Stimulated activated CD4-positive, alpha-beta T cell treated with anti-CD3 and anti-CD28 coated beads, Interleukin-12 subunit alpha, Interleukin-12 subunit beta, amount 100 ng/mL, for 4 hours (primary cell): Measurements from ENCODE around the gene SPG7.
A peak's percentile ranks its signal among the peaks of the same experiment; 100 is the strongest.
"Not testable (repeated sequence)": the region's sequence is repeated elsewhere in the genome, so short reads cannot be mapped to it uniquely, and the experiment has no call there.

Experiments used
- DNase-seq: peaks from one replicate; pipeline ENCODE4 v3.0.0-alpha.2; 2020

The SPG7 gene

DNA sequence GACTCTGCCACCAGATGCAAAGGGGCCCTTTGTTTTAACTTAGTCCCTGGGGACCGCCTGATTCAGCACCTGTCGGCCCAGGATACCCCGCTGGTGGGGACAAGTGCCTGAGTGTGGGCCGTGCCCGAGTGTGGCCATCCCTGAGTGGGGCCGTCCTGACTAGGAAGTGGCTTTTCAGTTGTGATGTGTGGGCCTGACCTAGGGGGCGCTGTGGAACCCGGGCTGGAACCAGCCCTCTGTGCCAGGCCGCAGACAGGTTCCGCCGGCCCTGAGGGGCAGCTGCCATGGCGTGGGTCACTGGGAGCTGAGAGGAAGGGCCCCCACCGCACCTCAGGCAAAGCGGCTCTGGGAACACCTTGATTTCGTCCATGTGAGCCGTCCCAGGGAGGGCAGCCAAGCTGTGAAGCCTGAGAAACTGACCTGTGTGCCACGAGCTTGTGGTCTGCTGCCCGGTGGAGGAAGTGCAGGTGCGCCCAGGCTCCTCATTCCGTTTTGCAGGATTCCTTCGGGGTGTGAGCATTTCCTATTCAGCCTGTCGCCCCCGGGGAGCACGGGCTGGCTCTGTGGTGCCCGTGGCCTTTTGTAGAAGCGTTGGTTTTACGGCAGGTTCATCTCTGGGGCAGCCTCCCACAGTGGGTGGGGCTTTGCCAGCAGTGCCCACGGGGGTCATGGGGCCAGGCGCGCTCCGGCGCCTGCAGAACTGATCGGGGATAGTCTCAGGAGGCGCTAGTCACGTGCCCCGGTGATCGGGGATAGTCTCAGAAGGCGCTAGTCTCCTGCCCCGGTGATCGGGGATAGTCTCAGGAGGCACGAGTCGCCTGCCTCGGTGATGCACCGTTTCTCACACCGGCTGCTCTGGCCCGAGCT lies 57.5 kb downstream of the SPG7 start:
- DNase-seq, result peak; percentile 60

DNA sequence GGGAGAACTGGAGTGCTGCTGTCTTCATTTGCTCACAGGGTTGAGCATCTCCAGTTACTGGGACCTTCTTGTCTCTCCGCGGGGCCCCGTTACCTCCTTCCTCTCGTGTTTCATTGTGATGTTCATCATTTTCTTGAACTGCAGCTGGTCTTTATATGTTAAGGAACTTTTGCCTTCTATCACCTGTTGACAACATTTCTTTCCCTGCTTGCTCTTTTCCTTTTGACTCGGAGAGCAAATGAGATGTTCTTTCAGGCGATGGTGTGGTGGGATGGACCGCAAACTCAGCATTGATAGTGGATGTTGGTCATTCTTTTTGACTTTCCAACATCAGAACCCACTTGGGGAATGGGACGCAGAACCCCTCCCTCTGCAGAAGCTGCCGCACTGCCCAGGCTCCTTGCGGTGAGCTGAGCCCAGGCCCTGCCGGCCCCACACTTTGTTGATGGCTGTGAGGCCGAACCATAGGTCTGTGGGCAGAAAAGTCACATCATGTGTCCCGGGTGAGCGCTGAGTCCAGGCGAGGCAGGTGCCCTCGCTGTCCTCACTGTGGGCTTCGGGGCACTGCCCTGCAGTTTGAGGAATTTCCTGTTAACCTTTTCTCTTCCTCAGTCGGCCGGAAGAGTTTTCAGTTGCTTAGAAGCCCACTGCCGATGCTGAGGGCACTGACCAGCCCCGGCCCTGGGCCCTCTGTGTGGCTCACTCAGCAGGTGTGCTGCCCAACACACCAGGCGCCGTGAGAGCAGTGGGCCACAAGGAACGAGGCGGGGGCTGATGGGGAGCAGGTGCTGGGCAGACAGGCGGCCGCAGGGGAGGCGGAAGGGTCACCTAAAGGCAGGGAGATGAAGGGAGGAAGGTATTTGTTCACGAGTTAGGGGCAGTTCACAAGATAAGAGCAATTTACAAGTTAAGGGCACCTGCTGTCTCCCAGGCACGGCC lies 59.7 kb downstream of the SPG7 start:
- no peak for DNase-seq

DNA sequence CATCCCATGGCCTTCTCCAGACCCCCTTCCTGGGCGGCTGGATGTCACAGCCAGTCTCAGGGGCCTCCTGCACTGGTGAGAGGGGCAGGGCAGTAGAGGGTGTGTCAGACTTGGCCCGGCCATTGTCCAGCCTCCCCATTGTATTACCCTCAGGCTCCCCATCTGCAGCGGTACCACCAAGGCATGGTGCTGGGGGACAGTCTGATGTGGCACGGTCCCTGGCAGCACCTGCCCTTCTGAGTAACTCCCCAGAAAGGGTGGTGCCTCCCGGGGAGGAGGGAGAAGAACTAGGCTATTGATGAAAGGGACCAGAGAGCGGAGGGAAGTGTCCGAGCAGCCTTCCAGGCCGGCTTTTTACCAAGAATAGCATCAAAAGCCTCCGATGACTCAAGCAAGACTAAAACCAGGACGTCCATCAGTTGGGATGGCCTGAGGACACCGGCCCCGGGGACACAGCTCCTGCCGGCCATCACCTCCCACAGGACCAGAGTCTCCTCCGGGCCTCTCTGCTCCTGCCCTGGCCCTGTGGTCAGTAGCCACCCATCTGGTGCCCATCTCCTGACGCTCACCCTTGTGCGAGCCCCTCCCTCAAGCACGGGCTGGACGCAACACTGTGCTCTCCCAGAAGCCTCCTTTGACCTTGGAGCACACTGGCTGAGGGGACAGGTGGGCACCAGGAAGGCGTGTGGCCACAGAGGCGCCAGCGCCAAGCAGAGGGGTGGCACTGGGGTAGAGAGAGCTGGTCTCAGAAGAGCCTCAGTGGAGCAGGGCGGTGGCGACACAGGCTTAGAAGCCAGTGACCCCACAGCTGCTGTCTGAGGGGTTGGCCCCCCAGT lies 61.5 kb downstream of the SPG7 start:
- no peak for DNase-seq

DNA sequence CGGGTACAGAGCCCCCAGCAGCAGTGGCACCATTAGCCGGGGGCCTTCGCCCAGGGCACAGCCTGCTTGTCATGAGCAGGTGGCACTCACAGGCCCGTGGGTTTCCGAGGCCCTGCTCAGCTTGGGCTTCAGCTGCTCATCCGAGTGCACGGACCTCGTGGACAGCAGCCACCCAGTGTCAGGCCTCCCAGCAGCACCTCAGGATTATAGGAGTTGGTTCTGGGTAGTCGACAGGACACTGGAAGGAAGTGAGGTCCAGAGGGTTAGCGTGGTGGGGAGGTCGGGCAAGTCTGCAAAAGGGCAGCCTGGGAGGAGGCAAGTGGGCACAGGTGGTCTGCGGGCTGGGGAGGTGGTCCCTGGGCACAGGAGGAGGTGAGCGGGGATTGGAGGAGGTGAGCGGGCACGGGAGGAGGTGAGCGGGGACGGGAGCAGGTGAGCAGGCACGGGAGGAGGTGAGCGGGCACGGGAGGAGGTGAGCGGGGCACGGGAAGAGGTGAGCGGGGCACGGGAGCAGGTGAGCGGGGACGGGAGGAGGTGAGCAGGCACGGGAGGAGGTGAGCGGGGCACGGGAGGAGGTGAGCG lies 62.2 kb downstream of the SPG7 start:
- DNase-seq, result no peak

DNA sequence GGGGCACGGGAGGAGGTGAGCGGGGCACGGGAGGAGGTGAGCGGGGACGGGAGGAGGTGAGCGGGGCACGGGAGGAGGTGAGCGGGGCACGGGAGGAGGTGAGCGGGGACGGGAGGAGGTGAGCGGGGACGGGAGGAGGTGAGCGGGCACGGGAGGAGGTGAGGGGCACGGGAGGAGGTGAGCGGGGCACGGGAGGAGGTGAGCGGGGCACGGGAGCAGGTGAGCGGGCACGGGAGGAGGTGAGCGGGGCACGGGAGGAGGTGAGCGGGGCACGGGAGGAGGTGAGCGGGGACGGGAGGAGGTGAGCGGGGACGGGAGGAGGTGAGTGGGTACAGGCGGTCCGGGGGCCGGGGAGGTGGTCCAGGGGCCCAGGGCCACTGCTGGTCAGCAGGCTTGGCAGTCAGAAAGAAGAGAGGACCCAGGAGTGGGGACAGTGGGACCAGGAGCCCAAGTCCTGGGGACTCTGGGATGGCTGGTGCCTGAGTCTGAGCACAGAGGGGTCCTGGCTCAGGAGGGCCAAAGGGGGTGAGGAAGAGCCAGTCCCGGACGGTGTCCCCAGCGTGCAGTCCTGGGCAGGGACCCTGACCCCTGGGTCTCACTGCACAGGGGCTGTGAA lies 62.9 kb downstream of the SPG7 start:
- DNase-seq, result not testable (repeated sequence)

DNA sequence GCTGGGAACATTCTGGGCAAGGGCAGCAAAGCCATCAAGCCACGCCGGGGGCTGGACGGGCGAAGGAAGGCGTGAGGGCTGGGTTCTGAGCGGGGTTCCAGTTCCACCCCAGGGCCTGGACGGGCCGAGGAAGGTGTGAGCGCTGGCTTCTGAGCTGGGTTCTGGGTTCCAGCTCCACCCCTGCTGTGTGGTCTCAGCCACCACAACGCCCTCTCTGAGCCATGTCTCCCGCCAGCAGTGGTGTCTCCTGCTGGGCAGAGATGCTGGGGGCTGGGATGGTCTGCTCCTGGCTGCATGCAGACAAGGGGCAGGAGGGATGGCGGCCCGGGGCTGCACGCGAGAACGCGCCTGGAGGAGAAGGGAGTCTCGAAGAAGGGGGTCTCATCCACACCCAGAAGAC lies 63.4 kb downstream of the SPG7 start:
- no peak for DNase-seq

DNA sequence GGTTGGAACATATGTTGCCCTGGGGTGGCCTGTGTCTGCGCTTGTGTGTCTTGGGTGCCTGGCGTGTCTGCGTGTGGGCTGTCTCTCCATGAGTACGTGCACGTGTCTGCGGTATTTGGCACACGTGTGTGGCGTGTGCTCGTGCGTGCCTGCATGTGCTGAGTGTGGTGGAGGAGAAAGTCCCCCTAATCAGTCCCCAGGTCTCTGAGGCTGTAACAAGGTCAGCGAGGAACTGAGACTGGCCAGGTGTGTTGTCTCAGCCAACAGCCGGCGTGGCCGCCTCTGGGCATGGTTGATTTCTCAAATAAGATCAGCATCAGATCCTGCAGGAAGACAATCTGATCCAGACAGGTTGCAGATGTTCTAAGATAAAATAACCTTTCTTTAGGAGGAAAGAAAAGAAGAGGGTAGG lies 63.9 kb downstream of the SPG7 start:
- no peak for DNase-seq

DNA sequence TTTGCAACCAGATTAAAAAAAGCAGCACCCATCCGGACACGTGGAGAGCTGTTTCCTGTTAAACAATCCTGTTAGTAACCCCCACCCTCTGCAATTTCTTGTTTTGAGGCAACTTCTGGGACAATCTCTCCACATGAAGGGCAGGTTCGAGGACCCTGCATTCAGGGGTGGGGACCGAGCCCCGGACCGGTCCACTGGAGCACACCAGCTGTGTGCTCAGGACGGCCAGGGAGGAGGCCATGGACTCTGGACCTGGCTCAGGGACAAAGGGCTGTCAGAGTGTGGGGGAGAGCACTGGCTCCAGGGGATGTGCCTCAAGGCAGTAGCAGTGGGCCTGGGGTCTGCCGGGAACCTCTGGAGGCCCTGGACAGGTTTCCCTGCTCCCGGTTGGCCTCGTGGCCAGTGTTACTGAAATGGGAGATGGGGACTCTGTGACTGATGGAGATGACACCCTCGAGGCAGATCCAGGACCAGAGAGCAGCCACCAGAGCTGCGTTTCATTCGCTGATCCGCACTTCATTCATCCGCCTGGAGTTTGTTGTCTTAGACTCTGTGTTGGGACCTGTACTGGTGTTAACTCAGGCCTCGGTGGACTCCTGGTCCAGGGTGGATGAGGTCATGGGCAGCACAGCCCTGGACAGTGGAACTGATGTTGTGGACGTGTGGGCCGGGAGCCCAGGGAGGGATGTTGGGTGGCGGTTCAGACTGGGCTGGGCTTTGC lies 64.4 kb downstream of the SPG7 start:
- no peak for DNase-seq

DNA sequence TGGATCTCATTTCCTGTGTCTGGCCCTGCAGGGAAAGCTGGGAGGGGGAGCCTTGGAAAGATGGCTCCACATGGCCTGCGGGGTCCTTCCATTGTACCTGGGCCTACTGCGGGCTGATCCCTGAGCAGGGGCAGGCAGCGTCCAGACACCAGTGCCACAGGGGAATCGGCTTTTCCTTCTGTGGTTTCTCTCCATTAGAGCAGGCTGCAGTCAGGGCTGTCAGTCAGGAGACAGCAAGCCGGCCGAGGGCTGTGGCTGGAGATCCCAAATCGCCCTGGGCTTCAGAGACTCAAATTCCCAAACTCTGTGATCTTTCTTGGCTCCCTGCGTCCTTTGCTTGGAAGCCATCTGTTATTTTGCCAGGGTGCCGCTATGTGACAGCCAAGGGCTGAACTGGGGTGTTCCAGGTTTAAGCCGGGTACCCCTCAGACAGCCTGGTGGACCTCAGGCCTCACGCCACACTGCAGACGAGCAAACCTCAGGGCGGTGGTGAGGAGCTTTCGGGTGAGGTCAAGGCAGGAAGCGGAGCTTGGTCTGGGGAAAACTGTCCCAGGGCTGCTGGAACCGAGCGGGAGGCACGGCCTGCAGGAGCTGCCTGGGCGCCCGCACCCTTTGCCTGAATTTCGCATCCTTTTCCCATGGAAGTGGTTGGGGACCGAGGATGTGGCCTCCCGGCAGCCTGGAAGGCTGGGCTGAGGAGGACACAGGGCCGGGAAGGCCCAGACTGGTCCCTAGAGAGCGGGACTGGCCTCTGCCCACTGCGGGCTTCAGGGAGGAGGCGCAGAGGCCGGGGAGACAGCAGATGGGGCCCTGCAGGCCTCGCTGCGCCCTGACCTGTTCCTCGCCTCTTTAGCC lies 65.8 kb downstream of the SPG7 start:
- no peak for DNase-seq

DNA sequence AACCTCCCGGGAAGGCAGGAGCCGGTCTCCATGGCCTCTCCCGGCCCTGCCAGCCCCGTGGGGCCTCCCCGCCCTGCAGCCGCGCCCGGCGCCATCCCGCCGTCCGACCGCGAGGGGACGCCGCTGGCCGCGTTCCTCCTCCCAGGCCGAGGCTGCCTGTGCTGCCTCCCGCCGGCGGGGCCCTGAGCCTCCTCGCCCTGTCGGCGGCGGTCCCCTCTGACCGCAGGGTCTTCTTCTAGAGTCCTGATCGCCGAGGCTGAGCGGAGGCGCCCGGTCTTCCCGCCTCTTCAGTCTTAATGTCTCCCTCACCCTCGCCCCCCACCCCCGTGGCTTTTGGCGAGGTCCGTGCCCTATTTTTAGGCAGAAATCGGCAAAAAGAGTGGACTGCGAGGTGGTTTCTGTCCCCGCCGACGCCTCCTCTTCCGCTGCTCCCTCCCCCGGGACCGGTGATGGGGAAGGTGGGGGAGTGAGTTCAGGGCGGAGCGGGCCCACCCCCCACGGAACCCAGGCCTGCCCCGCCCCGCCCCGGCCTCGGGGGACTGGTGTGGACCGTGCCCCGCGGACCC lies 66.6 kb downstream of the SPG7 start:
- peak; percentile 59 for DNase-seq

DNA sequence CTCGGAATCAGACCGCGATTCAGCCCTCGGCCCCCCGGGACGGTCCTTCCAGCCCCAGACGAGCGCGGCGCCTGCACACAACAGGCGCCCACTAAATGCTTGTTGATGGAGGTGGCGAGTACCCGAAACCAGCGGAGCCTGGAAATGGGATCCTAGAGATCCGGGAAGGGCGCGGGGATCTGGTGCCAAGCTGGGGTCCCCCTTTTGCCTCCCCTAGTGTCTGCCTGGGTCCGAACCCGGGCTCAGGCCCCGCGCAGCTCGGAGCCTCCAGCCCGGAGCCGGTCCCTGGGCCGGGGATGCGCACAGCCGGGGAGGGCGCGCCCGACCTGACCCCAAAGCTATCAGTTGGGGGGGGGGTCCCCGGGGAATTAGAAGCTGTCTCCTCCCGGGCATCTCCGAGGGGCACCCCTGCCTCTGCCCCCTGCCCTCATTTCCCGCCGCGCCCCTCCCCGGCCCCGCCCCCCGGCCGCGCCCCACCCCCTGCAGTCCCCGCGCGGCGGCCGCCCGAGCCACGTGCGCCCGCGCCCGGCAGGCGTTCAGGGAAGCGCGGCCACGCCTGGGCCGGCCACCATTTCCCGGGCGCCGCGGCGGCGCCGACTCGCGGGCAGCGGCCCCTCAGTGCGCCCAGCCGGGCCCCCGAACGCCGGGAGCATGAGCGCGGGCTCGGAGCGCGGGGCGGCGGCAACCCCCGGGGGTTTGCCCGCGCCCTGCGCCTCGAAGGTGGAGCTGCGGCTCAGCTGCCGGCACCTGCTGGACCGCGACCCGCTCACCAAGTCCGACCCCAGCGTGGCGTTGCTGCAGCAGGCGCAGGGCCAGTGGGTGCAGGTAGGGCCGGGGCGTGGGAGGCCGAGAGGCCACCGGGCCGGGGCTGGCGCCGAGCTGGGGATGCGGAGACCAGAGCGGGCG lies 67.3 kb downstream of the SPG7 start, which contains the start of gene CPNE7:
CPNE7 (plus strand) TSS at position 512 of the 906 bp plus-strand sequence; CDS start at position 652, 140 bp downstream.
- peak; percentile 33 for DNase-seq

DNA sequence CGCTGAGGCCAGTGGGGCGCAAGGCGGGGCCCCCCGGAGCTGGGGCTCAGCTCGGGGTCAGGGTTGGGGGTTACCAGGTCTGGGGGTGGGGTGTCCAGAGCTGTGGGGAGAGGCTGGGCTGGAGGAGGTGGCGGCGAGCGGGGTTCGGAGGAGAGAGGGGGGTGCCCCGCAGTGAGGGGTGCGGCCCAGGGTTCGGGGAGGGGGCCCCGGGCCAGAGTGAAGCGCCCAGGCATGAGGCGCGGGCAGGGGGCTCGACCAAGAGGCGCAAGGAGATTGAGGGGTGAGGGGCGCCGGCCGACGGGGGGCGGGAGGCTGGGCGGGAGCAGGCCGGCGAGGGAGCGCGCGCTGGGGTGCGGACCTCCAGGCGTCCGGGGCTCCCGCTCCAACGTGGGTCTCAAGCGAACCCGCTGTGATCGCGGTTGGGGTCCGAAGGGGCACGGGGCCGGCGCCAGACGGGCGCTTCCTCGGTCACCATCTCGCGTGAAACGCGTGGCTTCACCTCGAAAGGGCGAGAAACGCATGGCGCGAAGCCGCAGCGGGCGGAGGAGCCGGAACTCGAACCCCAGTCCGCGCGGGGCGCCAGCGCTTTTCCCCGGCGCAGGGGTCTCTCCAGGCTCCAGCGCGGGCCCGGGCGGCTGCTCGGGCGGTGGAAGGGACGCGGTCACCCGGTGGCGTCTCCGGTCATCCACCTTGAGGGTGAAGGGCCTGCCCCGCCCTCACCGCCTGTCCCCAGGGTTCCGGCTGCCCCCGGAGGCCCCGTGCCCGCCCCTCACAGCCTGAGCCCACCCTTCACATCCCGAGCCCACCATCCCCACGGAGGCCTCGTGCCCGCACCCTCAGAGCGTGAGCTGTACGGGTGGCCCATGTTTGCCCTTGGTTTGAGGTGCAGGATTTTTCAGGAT lies 68.2 kb downstream of the SPG7 start:
- DNase-seq, result no peak

DNA sequence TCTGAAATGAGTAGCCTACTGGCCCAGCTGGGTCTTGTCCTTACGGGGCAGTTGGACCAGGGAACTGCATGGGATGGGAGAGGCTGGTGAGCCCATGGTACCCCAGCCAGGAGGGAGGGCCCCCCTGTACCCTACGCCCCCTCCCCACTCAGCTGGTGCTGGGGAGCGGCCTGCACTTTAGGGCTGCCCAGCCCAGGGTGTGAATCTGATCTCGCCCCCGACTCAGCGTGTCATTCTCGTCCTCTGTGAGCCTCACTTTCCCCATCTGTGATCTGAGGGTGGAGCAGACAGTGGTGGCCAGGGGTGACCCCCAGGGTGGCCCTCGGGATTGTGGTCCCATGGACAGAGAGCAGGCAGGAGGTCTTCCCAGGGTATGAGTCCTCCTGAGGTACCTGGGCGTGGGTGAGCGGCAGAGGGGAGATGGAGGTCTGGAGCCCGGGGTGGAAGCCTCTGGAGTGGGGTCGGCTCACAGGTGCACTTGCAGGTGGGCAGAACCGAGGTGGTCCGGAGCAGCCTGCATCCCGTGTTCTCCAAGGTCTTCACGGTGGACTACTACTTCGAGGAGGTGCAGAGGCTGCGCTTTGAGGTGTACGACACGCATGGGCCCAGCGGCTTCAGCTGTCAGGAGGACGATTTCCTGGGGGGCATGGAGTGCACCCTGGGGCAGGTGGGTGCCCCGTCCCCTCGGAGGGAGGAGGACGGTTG lies 69.0 kb downstream of the SPG7 start:
- DNase-seq, result no peak

DNA sequence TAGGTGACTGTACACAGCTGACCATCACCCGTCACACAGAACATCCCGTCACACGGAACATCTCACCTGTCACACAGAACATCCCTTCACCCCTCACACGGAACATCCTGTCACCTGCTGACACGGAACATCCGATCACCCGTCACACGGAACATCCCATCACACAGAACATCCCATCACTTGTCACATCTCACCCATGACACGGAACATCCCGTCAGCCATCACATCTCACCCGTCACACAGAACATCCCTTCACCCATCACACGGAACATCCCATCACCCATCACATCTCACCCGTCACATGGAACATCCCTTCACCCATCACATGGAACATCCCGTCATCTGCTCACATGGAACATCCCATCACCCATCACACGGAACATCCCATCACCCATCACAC lies 71.1 kb downstream of the SPG7 start:
- no peak for DNase-seq

DNA sequence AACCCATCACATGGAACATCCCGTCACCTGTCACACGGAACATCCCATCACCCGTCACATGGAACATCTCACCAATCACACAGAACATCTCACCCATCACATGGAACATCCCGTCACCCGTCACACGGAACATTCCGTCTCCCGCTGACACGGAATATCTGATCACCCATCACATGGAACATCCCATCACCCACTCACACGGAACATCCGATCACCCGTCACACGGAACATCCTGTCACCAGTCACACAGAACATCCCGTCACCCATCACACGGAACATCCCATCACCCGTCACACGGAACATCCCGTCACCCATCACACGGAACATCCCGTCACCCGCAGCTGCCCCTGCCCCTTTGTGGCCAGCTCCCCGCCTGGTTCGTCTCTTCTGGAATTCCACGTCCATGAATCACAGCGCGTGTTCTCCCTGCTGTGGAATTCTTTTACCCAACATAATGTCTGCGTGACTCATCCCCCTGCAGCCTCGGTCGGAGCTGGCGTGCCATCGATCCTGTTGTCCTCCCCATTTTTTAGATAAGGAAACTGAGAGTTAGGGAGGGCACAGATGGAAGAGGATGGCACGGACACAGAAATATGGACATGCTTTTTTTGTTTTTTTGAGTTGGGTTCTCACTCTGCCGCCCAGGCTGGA lies 73.0 kb downstream of the SPG7 start:
- DNase-seq, result no peak

DNA sequence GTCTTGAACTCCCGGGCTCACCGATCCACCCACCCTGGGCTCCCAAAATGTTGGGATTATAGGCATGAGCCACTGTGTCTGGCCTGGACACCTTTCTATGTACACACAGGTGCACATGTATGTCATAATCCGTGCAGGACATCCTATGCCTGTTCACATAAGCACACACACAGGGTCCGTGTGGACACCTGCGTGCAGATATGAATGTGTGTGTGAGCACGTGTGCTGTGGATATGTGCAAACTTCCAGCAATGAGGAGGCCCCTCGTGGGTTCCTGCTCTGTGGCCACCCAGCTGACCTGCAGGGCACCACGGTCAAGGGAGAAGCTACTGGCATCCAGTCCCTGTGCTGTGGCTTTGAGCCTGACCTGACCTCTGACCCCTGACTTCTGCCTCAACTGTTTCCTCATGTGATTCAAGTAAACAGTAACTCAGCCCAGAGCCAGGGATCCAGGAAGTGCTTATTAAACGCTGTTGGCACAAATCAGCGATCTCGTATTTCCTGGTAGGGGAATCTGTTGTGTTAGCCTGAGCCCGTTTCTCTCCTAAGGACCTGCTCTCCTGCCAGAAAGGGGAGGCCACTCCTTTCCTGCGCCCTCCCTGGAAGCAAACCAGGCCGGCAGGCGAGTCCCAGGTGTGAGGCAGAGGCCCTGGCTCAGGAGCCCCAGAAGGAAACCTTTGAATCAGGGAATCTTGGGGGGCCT lies 73.8 kb downstream of the SPG7 start:
- no peak for DNase-seq
